CD4-positive, alpha-beta T cell treated with Interleukin-21 for 1 hour (primary cell): ENCODE results near the gene PABPN1.
"Not testable (repeated sequence)": the region's sequence is repeated elsewhere in the genome, so short reads cannot be mapped to it uniquely, and the experiment has no call there.

Experiments
- DNase-seq: peaks from one replicate; pipeline ENCODE4 v3.0.0-alpha.2; 2020

The PABPN1 gene

GRCh38 chr14:23320584-23321571 lies at the start of gene PABPN1:
TSS of gene PABPN1 (plus strand) at chr14:23321457. CDS start at chr14:23321470, 13 bp downstream.
- DNase-seq, result peak; percentile 100

- DNase-seq, result no peak
Observed at GRCh38 chr14:23275412-23275811, 45.8 kb upstream of the PABPN1 start.

GRCh38 chr14:23277189-23277588 lies 44.1 kb upstream of the PABPN1 start:
- no peak for DNase-seq

- DNase-seq, result not testable (repeated sequence)
Observed at GRCh38 chr14:23277928-23278327, 43.3 kb upstream of the PABPN1 start.

GRCh38 chr14:23281247-23281646 lies 40.0 kb upstream of the PABPN1 start:
- no peak for DNase-seq

GRCh38 chr14:23284654-23285529 lies 36.4 kb upstream of the PABPN1 start:
- peak; percentile 17 for DNase-seq

GRCh38 chr14:23285530-23286019 lies 35.7 kb upstream of the PABPN1 start:
- no peak for DNase-seq

GRCh38 chr14:23286020-23286901 lies 35.0 kb upstream of the PABPN1 start, which contains the start of gene HOMEZ:
TSS of gene HOMEZ (minus strand) at chr14:23286132. CDS start at chr14:23285952, 180 bp downstream.
- DNase-seq, result peak; percentile 96

GRCh38 chr14:23286902-23287479 lies 34.3 kb upstream of the PABPN1 start:
- DNase-seq, result no peak

- peak; percentile 72 for DNase-seq
Observed at GRCh38 chr14:23294734-23295561, 26.3 kb upstream of the PABPN1 start.

- DNase-seq, result no peak
Observed at GRCh38 chr14:23296012-23296777, 25.1 kb upstream of the PABPN1 start.

- no peak for DNase-seq
Observed at GRCh38 chr14:23297096-23297495, 24.2 kb upstream of the PABPN1 start.

GRCh38 chr14:23297611-23298277 lies 23.5 kb upstream of the PABPN1 start:
- no peak for DNase-seq

- peak; percentile 53 for DNase-seq
Observed at GRCh38 chr14:23299211-23299957, 21.9 kb upstream of the PABPN1 start.

GRCh38 chr14:23299986-23300686 lies 21.1 kb upstream of the PABPN1 start:
- DNase-seq, result no peak

- no peak for DNase-seq
Observed at GRCh38 chr14:23300687-23301223, 20.5 kb upstream of the PABPN1 start.

GRCh38 chr14:23301288-23301968 lies 19.8 kb upstream of the PABPN1 start:
- peak; percentile 97 for DNase-seq
